Skeletal muscle satellite cell (primary cell): ENCODE results near the gene TMEM266.
"Not testable (repeated sequence)": the region's sequence is repeated elsewhere in the genome, so short reads cannot be mapped to it uniquely, and the experiment has no call there.

ENCODE experiments used
- H3K27me3 ChIP-seq: 2 replicates; pipeline ENCODE4 v1.7.0; 2013; ENCODE audit warnings: low read length; ENCODE audit not compliant: control insufficient read depth, insufficient read depth
- H3K36me3 ChIP-seq: 2 replicates; pipeline ENCODE4 v1.7.0; 2013; ENCODE audit warnings: mild to moderate bottlenecking, control low read depth, low read length; ENCODE audit not compliant: insufficient read depth
- H3K4me1 ChIP-seq: 2 replicates; pipeline ENCODE4 v1.7.0; 2013; ENCODE audit warnings: low read length; ENCODE audit not compliant: control insufficient read depth, insufficient read depth
- H3K4me2 ChIP-seq: 2 replicates; pipeline ENCODE4 v1.7.0; 2013; ENCODE audit warnings: mild to moderate bottlenecking, low read length
- H3K4me3 ChIP-seq: 2 replicates; pipeline ENCODE4 v1.7.0; 2013; ENCODE audit warnings: low read length
- H3K9ac ChIP-seq: 2 replicates; pipeline ENCODE4 v1.7.0; 2013; ENCODE audit warnings: mild to moderate bottlenecking, low read depth, low read length, moderate library complexity
- H3K9me3 ChIP-seq: replicated peaks from 2 replicates; pipeline ENCODE4 v1.7.0; 2013; ENCODE audit warnings: mild to moderate bottlenecking, control low read depth, low read length

Gene TMEM266

DNA sequence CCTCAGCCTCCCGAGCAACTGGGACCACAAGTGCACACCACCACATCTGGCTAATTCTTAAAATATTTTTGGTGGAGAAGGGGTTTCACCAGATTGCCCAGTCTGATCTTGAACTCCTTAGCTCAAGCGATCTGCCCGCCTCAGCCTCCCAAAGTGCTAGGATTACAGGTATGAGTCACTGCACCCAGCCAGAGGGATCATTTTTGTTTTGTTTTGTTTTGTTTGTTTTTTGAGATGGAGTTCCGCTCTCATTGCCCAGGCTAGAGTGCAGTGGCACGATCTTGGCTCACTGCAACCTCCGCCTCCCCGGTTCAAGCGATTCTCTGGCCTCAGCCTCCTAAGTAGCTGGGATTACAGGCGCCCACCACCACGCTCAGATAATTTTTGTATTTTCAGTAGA is 5.6 kb upstream of the TMEM266 start:
- not testable (repeated sequence) for H3K4me2 ChIP-seq, H3K36me3 ChIP-seq, H3K4me1 ChIP-seq, H3K9me3 ChIP-seq, H3K4me3 ChIP-seq, H3K9ac ChIP-seq
- peaks cover 40% of the 10 kb centered on the region for H3K27me3 ChIP-seq

DNA sequence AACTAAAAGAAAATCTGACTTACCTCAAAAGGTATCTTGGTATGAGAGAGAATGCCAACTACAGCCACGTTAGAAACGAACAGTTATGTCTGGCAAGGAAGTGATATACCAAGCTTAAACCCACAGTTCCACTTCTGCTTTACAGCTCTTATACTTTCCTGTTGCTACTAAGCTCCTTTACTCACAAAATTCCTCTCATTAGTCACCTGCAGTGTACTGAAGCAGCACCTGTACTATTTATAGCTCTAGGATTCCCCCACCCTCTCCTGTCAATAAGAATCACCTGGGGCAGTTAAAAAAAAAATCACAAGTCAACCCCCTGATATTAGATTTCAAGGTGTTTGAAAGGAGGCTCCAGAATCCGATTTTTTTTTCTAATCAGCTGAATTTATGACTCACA is 2.9 kb upstream of the TMEM266 start:
- peaks cover 56% of the 10 kb centered on the region for H3K27me3 ChIP-seq
- H3K4me3 ChIP-seq, result no peak overlapping the region
- no peak overlapping the region for H3K9ac ChIP-seq
- H3K4me1 ChIP-seq, result peaks cover 6% of the 10 kb centered on the region
- no peaks in the 10 kb centered on the region for H3K36me3 ChIP-seq
- H3K9me3 ChIP-seq, result no peaks in the 10 kb centered on the region
- H3K4me2 ChIP-seq, result no peak overlapping the region

DNA sequence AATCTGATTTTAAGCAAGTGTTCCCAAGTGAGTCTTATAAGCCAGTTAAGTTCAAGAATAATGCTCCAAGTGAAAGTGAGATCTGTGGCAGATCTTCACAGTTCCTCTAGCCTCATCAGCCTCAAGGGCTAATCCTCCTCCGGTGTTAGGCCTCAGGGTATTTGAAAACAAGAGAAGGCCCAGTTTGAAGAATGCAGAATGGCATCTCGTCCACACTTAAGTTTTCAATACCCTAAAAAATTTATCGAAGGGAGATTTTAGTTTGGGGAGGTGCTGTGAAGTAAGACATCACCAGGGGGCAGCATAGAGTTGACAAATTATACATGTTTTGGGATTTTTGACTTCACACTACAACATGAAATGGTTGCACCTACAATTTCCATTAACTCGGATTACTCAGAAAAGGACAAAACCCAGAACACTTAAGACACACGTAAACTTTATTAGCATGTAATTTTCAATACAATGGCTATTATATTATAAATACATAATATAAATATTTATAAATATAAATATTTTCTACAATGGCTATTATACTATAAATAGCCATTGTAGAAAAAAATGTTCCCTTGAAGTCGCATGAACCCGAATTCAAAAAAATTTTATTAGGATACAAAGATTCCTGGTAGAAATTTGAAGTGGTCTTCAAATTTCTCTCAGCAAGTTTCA is 2.3 kb upstream of the TMEM266 start:
- Histone ChIP-seq H3K9me3 (no peaks in the 10 kb centered on the region), H3K36me3 (no peaks in the 10 kb centered on the region), H3K9ac (no peak overlapping the region), H3K4me3 (no peak overlapping the region), H3K4me2 (peak overlapping the region; percentile 61), H3K4me1 (peaks cover 6% of the 10 kb centered on the region), H3K27me3 (peaks cover 57% of the 10 kb centered on the region)

DNA sequence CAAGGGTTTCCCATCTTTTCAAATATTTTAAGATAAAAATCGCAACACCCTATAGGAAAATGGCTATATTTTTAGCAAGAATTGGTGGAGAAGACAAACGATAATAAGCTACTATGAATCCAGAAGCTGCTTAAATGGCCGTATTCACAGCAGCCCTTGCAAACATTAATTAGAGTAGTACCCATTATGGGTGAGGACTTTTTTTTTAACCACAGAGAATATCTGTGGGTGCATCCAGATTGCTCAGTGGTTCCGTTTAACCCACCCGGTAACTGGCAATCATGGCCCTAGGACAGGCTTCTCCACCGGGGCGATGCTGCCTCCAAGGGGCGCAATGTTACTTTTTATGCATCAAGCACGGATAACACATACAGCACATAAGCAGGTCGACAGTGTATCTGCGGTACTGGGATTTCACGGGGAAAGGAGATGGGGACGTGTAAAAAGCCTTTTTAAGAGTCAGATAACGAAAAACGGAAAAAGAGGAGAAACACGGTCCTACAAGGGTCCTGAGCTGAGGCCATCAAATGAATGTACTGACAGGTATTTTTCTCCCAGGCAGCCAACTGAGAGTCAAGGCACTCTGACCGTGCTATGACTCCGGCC is 968 bp upstream of the TMEM266 start:
- H3K4me2 ChIP-seq, result peak overlapping the region; percentile 96
- no peak overlapping the region for H3K9ac ChIP-seq
- peak overlapping the region; percentile 73 for H3K4me3 ChIP-seq
- H3K27me3 ChIP-seq, result peaks cover 63% of the 10 kb centered on the region
- no peaks in the 10 kb centered on the region for H3K36me3 ChIP-seq
- H3K9me3 ChIP-seq, result no peaks in the 10 kb centered on the region
- peaks cover 6% of the 10 kb centered on the region for H3K4me1 ChIP-seq

DNA sequence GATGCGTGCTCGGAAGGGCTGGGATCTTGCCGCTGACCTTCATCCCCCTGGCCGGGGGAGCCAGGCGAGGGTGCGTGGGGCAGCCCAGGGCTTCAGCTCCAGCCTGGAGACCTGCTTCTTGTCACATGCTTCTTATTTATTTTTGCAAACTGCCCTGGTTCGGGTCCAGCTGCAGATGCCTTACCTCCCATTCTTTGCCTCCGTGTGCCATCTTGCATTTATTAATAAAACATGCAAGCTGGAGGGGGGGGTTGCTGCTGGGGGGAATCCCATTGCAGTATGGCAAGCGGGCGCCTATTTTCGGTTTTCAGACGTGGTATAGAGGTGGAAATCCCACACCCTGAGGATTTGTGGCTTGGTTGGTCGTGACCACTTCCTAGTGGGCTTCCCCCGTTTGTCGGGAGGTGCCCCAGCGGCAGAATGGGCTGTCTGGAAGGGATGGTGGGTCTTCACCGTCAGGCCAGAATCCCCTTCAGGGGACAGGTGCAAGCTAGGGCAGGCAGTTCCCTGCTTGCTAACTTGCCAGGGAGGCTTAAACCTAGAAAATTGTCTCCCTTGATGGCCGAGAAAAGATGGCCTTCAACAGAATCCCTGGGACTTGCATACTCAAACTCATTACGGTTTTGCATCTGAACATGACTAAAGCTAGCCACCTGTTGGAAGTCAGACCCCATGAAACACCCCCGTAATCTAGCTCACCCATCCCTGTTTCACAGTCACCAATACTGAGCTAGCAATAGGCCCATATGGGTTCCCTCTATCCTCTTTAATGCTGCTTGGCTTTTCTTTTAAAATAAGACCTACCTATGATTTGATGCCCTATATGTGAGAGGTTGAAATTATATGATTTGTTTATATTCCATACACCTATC is 569 bp downstream of the TMEM266 start:
- Histone ChIP-seq H3K4me3 (peak overlapping the region; percentile 62), H3K36me3 (no peaks in the 10 kb centered on the region), H3K9ac (no peak overlapping the region), H3K4me1 (peaks cover 6% of the 10 kb centered on the region), H3K4me2 (peak overlapping the region; percentile 80), H3K27me3 (peaks cover 77% of the 10 kb centered on the region), H3K9me3 (no peaks in the 10 kb centered on the region)

DNA sequence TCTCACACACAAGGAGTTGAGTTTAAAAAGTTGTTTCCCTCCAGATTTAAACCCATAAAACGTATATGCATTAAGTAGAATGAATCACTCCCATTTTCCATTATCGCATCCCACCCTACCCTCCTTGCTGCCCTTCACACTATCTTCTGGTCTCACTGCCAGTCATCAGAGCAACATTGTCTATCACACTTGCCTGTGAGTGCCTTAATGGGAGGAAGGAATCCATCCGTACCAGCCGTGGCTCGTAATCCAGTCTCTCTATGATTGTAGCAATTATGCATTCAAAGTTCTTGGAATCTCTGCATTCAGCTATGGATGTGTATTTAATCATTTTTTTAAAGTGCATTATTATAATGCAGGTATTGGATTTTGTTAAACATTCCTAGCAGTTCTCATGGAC is 1.9 kb downstream of the TMEM266 start:
- H3K9me3 ChIP-seq, result no peaks in the 10 kb centered on the region
- H3K9ac ChIP-seq, result no peak overlapping the region
- no peaks in the 10 kb centered on the region for H3K36me3 ChIP-seq
- H3K4me2 ChIP-seq, result no peak overlapping the region
- H3K4me1 ChIP-seq, result peaks cover 6% of the 10 kb centered on the region
- no peak overlapping the region for H3K4me3 ChIP-seq
- H3K27me3 ChIP-seq, result peaks cover 84% of the 10 kb centered on the region

DNA sequence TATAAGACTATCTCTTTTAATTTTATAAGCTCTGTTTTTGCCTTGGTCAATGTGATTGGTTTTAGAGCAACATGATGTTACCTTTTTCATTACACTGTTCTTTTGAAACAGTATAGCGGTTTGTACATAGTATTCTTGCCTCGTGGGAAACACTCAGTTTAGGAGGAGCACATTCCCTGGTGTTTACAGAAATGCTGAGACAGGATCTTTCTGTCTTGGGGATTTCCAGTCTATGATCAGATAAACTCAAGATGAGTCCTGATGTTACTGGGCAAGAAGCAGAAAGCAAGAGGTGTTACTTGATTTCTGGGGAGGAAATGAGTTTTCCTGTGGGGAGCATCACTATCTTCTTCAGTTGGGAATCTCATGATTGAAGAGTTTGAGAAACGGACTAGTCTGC is 2.5 kb downstream of the TMEM266 start:
- no peak overlapping the region for H3K4me2 ChIP-seq
- peaks cover 85% of the 10 kb centered on the region for H3K27me3 ChIP-seq
- no peaks in the 10 kb centered on the region for H3K36me3 ChIP-seq
- no peak overlapping the region for H3K4me3 ChIP-seq
- no peak overlapping the region for H3K9ac ChIP-seq
- H3K4me1 ChIP-seq, result peaks cover 6% of the 10 kb centered on the region
- no peaks in the 10 kb centered on the region for H3K9me3 ChIP-seq

DNA sequence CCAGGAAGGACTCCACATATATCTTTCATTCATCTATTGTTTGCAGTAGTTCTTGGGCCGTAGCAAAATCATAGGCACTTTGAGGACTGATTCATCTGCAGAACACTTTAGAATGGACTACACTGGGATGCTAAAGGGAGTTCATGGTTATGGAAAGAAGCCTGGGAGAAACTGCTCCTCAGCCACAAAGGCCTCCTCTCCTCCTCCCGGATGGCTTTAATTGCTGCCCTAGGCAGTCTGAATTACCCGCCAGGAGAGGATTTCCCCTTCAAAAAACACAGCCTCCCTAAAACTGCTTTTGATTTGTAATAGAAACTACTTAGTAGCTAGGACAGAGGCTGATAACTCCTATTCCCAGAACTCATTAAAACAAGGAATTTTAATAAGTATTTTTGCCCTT is 4.6 kb downstream of the TMEM266 start:
- Histone ChIP-seq H3K9ac (no peak overlapping the region), H3K9me3 (no peaks in the 10 kb centered on the region), H3K27me3 (peaks cover 87% of the 10 kb centered on the region), H3K4me1 (no peaks in the 10 kb centered on the region), H3K36me3 (no peaks in the 10 kb centered on the region), H3K4me3 (no peak overlapping the region), H3K4me2 (no peak overlapping the region)

DNA sequence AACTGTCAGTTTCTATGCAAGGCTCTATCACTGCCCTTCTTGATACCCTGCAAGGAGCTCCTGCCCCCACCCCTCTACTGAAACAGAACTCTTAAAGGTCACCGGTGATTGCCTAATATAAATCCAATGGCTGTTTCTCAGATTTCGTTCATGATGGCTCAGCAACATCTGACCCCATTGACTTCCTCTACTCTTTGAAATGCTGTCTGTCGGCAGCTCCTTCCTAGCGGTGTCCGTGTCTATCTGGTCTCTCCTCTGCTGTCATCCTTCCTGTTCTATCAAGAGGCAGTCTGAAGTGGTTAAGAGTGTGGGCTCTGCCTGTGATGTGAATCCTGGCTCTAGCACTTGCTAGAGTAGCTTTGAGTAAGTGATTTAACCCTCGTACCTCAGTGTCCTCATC is 5.5 kb downstream of the TMEM266 start:
- Histone ChIP-seq H3K9ac (no peak overlapping the region), H3K27me3 (peaks cover 83% of the 10 kb centered on the region), H3K4me2 (no peak overlapping the region), H3K9me3 (no peaks in the 10 kb centered on the region), H3K4me1 (no peaks in the 10 kb centered on the region), H3K4me3 (no peak overlapping the region), H3K36me3 (no peaks in the 10 kb centered on the region)

DNA sequence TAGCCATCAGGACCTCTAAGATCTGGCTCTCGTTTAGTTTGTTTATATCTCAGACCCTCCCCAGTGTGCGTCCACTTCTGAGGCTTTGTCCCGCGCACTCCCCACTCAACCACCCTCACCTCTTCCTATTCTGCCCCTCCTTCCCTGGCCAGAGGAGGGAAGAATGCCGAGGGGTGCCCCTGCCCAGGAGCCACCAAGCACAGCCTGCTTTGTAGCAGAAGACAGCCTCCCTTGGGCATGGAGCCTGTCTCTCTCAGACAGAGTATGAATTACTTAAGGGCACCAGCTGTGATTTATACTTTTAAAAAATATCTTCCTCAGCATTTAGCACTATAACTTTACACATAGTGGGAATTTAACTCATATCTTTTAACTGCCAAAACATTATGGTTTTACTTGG is 6.0 kb downstream of the TMEM266 start:
- Histone ChIP-seq H3K27me3 (peaks cover 82% of the 10 kb centered on the region), H3K9ac (no peak overlapping the region), H3K4me3 (no peak overlapping the region), H3K36me3 (no peaks in the 10 kb centered on the region), H3K4me2 (no peak overlapping the region), H3K9me3 (no peaks in the 10 kb centered on the region), H3K4me1 (no peaks in the 10 kb centered on the region)

DNA sequence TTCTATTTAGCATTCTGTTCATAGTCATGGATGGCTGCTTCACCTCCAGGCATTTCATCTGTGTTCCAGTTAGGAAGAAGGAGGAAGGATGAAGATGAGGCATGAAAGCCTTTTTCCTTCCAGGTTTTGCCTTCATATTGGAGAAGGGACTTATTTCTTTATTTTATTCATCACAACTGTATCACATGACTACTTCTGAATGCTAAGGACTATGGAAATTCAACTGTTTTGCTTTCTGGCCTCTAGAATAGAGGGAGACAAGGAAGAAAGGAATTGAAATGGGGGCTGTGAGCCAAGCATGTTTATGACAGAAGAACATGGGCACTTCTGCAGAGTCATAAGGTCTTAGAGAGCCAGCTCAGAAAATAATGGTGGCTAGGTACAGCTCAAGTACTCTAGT is 10.4 kb downstream of the TMEM266 start:
- H3K9ac ChIP-seq, result no peak overlapping the region
- peaks cover 49% of the 10 kb centered on the region for H3K27me3 ChIP-seq
- no peaks in the 10 kb centered on the region for H3K4me1 ChIP-seq
- no peak overlapping the region for H3K4me2 ChIP-seq
- H3K36me3 ChIP-seq, result no peaks in the 10 kb centered on the region
- no peaks in the 10 kb centered on the region for H3K9me3 ChIP-seq
- no peak overlapping the region for H3K4me3 ChIP-seq
